Endothelial cell of umbilical vein (primary cell): ENCODE results near the gene PHKG2. TPM values are rescaled to one million over a fixed set of nuclear protein-coding genes. Genes with fewer than 3 reads are reported as not detected.

Source experiments
- BruUV-seq: library from RNA; stranded (reverse); fragments of 400-500 nt; replicated peaks from 2 replicates; lab custom pipeline; 2021; lab: Mats Ljungman, UMichigan
- CTCF ChIA-PET: fragments of 300-600, 350-600 bp; sonication (Branson Sonifier 250); formaldehyde crosslinking; loops from one replicate; lab custom pipeline; 2021; ENCODE audit warnings: antibody characterized with exemption, inconsistent platforms; lab: Charles Lee
- POLR2A ChIA-PET: fragments of 300-600, 350-600 bp; sonication (Branson Sonifier 250); formaldehyde crosslinking; loops from one replicate; lab custom pipeline; 2021; ENCODE audit warnings: antibody characterized with exemption, inconsistent platforms; lab: Charles Lee
- DNase-seq: peaks from one replicate; pipeline ENCODE4 v3.0.0-alpha.2; 2011; ENCODE audit warnings: low read depth, low spot score
- FAIRE-seq: peaks from 2 replicates; lab custom pipeline; 2011; peaks lifted over from hg19 to GRCh38; lab: Jason Lieb, UNC
- H2AFZ ChIP-seq: 2 replicates; pipeline ENCODE4 v1.6.0; 2012; ENCODE audit warnings: low read depth, low read length, control low read depth, inconsistent platforms
- H3K27ac ChIP-seq: 2 replicates; pipeline ENCODE4 v1.5.1; 2011; ENCODE audit warnings: low read depth, mild to moderate bottlenecking, control low read depth, low read length, moderate library complexity; ENCODE audit not compliant: insufficient read depth
- H3K27me3 ChIP-seq, 2 experiments: 2 replicates each; pipeline versions ENCODE4 v1.6.0 to v1.6.1; 2011; ENCODE audit warnings: low read length in 2 of 2, mixed read lengths in 1 of 2; ENCODE audit not compliant: control insufficient read depth in 2 of 2, insufficient read depth in 2 of 2
- H3K36me3 ChIP-seq, 2 experiments: 2 replicates in 1 of 2; 3 replicates in 1 of 2; pipeline ENCODE4 v1.5.1; 2011; ENCODE audit warnings: low read length in 2 of 2, mild to moderate bottlenecking in 1 of 2, moderate library complexity in 1 of 2; ENCODE audit not compliant: control insufficient read depth in 2 of 2, insufficient read depth in 2 of 2; ENCODE audit errors: extremely low read depth in 1 of 2
- H3K4me1 ChIP-seq: 3 replicates; pipeline ENCODE4 v1.5.1; 2011; ENCODE audit warnings: mild to moderate bottlenecking, low read length; ENCODE audit not compliant: control insufficient read depth, insufficient read depth; ENCODE audit errors: extremely low read depth
- H3K4me2 ChIP-seq: 2 replicates; pipeline ENCODE4 v1.6.1; 2011; ENCODE audit warnings: low read length, control low read depth, mixed read lengths; ENCODE audit not compliant: insufficient read depth
- H3K4me3 ChIP-seq, 3 experiments: fragments of 200-600 bp in 1 of 3; sonication (generic), shearing (Covaris generic) in 1 of 3; replicated peaks in 1 of 3; 2 replicates each; pipeline ENCODE4 v1.5.1; 2011 to 2016; ENCODE audit warnings: control low read depth in 3 of 3, low read length in 3 of 3, mild to moderate bottlenecking in 2 of 3, inconsistent platforms in 1 of 3, low read depth in 1 of 3, moderate library complexity in 1 of 3; ENCODE audit not compliant: insufficient read depth in 1 of 3
- H3K79me2 ChIP-seq: 2 replicates; pipeline ENCODE4 v1.6.0; 2012; ENCODE audit warnings: low read length, inconsistent platforms; ENCODE audit not compliant: control insufficient read depth, insufficient read depth
- H3K9ac ChIP-seq: replicated peaks from 2 replicates; pipeline ENCODE3; 2011; ENCODE audit warnings: low read length, control low read depth; ENCODE audit not compliant: insufficient read depth; ENCODE audit errors: extremely low read depth
- H3K9me1 ChIP-seq: replicated peaks from 3 replicates; pipeline ENCODE4 v1.6.0; 2011; ENCODE audit warnings: mild to moderate bottlenecking, low read length; ENCODE audit not compliant: control insufficient read depth, insufficient read depth; ENCODE audit errors: extremely low read depth
- H3K9me3 ChIP-seq: replicated peaks from 2 replicates; pipeline ENCODE4 v1.5.1; 2012; ENCODE audit warnings: low read length, inconsistent platforms; ENCODE audit not compliant: control insufficient read depth, insufficient read depth
- H4K20me1 ChIP-seq: replicated peaks from 2 replicates; pipeline ENCODE3; 2011; ENCODE audit warnings: mild to moderate bottlenecking, low read length; ENCODE audit not compliant: control insufficient read depth, insufficient read depth; ENCODE audit errors: extremely low read depth
- CTCF ChIP-seq, 2 donors: IDR thresholded peaks; 1 replicate in 1 of 2; 2 replicates in 1 of 2; pipeline ENCODE4 v1.5.1; 2011; ENCODE audit warnings: low read length in 2 of 2, mild to moderate bottlenecking in 2 of 2, moderate library complexity in 2 of 2, control low read depth in 1 of 2, inconsistent platforms in 1 of 2, low read depth in 1 of 2; ENCODE audit not compliant: insufficient read depth in 1 of 2; ENCODE audit errors: extremely low read depth in 1 of 2
- EZH2 ChIP-seq: IDR thresholded peaks from 2 replicates; pipeline ENCODE4 v1.6.1; 2012; ENCODE audit warnings: borderline replicate concordance, low read depth, mild to moderate bottlenecking, moderate library complexity, low read length, inconsistent platforms; ENCODE audit not compliant: severe bottlenecking
- FOS ChIP-seq: IDR thresholded peaks from 2 replicates; pipeline ENCODE4 v1.6.1; 2011; ENCODE audit warnings: mild to moderate bottlenecking, low read length, moderate library complexity, borderline replicate concordance; ENCODE audit not compliant: insufficient read depth
- GATA2 ChIP-seq: IDR thresholded peaks from 2 replicates; pipeline ENCODE4 v1.7.0; 2011; ENCODE audit warnings: low read depth, mild to moderate bottlenecking, moderate library complexity, mixed read lengths, low read length; ENCODE audit not compliant: insufficient read length, insufficient read depth
- JUN ChIP-seq: IDR thresholded peaks from 2 replicates; pipeline ENCODE4 v1.6.1; 2011; ENCODE audit warnings: borderline replicate concordance, low read depth; ENCODE audit not compliant: insufficient read length, insufficient read depth
- MYC ChIP-seq: IDR thresholded peaks from one replicate; pipeline ENCODE4 v1.6.1; 2011; ENCODE audit warnings: mild to moderate bottlenecking, low read depth, low read length
- POLR2A ChIP-seq: IDR thresholded peaks from 2 replicates; pipeline ENCODE4 v1.6.1; 2012; ENCODE audit warnings: low read depth, mild to moderate bottlenecking, control low read depth, low read length
- POLR2AphosphoS5 ChIP-seq: IDR thresholded peaks from 2 replicates; pipeline ENCODE4 v1.6.1; 2012; ENCODE audit warnings: low read depth, mild to moderate bottlenecking, control low read depth, low read length, moderate library complexity; ENCODE audit not compliant: insufficient read depth
- dilution Hi-C: fragments of 300-500 bp; cut with MboI; formaldehyde crosslinking; loops from one replicate; pipeline ENCODE4 v1.15.0; 2019; ENCODE audit warnings: low sequenced_read_pairs; ENCODE audit not compliant: extremely low pct_ligation_motif_present
- intact Hi-C: fragments of 100-400 bp; cut with micrococcal nuclease; formaldehyde crosslinking; loops from one replicate; pipeline ENCODE4 v1.10.0; 2022
- polyA plus RNA-seq, 4 experiments: library from polyadenylated mRNA; depleted of rRNA in 3 of 4; stranded (reverse) in 3 of 4; unstranded in 1 of 4; fragments of >200 nt; gene quantifications; 2 replicates each; pipeline versions ENCODE4 v1.2.1 to v1.2.3, GENCODE V29; 2011 to 2012; ENCODE audit warnings: missing spikeins in 1 of 4
- total RNA-seq: library from RNA; stranded (reverse); gene quantifications from 2 replicates; pipeline ENCODE4 v1.2.3, GENCODE V29; 2021
- TF ChIP-seq, protein P1 (sequence below): IDR thresholded peaks from 2 replicates; pipeline ENCODE4 v1.6.1; 2011; ENCODE audit not compliant: insufficient read depth, insufficient read length

Gene PHKG2
- total and polyA plus RNA-seq, 2 donors (not counting 3 experiments of a cell fraction or from before 2014, with no cell fraction given): 33.0 to 48.8 TPM

DNA sequence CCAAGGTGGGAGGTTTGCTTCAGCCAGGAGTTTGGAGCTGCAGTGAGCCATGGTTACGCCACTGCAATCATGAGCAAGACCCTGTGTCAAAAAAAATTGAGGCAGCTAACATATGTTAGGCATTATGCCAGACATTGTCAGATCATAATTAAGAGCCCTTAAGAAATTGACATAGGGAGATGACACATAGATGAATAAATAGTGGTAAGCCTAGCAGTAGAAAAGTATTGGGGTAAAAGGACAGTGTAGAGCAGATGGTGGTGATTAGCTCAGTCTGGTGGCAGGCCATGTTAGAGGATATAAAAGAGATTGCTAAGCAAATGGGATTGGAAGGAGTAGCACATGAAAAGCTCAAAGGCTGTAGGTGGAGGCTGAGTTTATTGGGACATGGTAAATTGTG, 26.6 kb upstream of the PHKG2 start:
- no peak overlapping the region for H3K4me3 ChIP-seq
- no peak for FAIRE-seq
- no TSS peak for BruUV-seq
- POLR2A ChIA-PET: no interaction called here
- TF ChIP-seq, protein P1, sequence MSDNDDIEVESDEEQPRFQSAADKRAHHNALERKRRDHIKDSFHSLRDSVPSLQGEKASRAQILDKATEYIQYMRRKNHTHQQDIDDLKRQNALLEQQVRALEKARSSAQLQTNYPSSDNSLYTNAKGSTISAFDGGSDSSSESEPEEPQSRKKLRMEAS: no peak
- TF ChIP-seq POLR2AphosphoS5 (no peak), CTCF (IDR thresholded peaks at IDR 0.05; ENCODE audit: extremely low read depth in 1 of 2, insufficient read depth in 1 of 2, low read depth in 1 of 2, low read length in 2 of 2) (no peak), POLR2A (no peak), MYC (no peak), GATA2 (no peak), FOS (no peak), JUN (no peak), EZH2 (no peak)
- H3K79me2 ChIP-seq: peaks cover 23% of the 10 kb centered on the region
- H3K4me2 ChIP-seq: no peak overlapping the region
- intact Hi-C loops: no loop called here
- H3K27me3 ChIP-seq: no peaks in the 10 kb centered on the region
- peaks cover 57 to 61% of the 10 kb centered on the region in 2 experiments for H3K36me3 ChIP-seq
- no peaks in the 10 kb centered on the region for H3K9me1 ChIP-seq
- CTCF ChIA-PET: no interaction called here
- dilution Hi-C loops: no loop called here
- H4K20me1 ChIP-seq: no peaks in the 10 kb centered on the region
- no peak overlapping the region for H2AFZ ChIP-seq
- H3K9ac ChIP-seq: no peak overlapping the region
- no peak for DNase-seq
- H3K27ac ChIP-seq: no peak overlapping the region
- H3K4me1 ChIP-seq: no peaks in the 10 kb centered on the region
- H3K9me3 ChIP-seq: no peaks in the 10 kb centered on the region
